Gastrocnemius medialis (tissue), 4 donors: ENCODE results near the gene AQP6. TPM values are rescaled to one million over a fixed set of nuclear protein-coding genes. Genes with fewer than 3 reads are reported as not detected.
"Not testable (repeated sequence)": the region's sequence is repeated elsewhere in the genome, so short reads cannot be mapped to it uniquely, and the experiment has no call there.

Source experiments
- ATAC-seq, 2 donors: fragments of 150-250 bp; one replicate each; pipeline ENCODE4 v1.9.1; 2016
- DNase-seq, 2 donors: peaks; one replicate each; pipeline ENCODE4 v3.0.0-alpha.2; 2019
- H3K27ac ChIP-seq, 4 donors: fragments of 200-600 bp; sonication (generic); 1 replicate in 1 of 4; 2 replicates in 3 of 4; pipeline ENCODE4 v1.5.1; 2016 to 2018; ENCODE audit warnings: mild to moderate bottlenecking in 2 of 4, moderate library complexity in 1 of 4
- H3K27me3 ChIP-seq, 3 donors: fragments of 200-600 bp; sonication (generic) in 2 of 3; 1 replicate in 1 of 3; 2 replicates in 2 of 3; pipeline versions ENCODE4 v1.5.1 to v1.6.0; 2016 to 2019; ENCODE audit warnings: mild to moderate bottlenecking in 1 of 3, moderate library complexity in 1 of 3
- H3K36me3 ChIP-seq, 2 donors: fragments of 200-600 bp; sonication (generic) in 1 of 2; one replicate each; pipeline ENCODE4 v1.5.1; 2017 to 2018
- H3K4me1 ChIP-seq, 2 donors: fragments of 200-600 bp; sonication (generic) in 1 of 2; one replicate each; pipeline ENCODE4 v1.5.1; 2016 to 2017; ENCODE audit warnings: mild to moderate bottlenecking in 2 of 2
- H3K4me3 ChIP-seq, 4 donors: fragments of 200-600 bp; sonication (generic) in 3 of 4; 1 replicate in 1 of 4; 2 replicates in 3 of 4; pipeline ENCODE4 v1.5.1; 2016 to 2019; ENCODE audit warnings: mild to moderate bottlenecking in 2 of 4
- H3K9me3 ChIP-seq, 3 donors: fragments of 200-600 bp; sonication (generic) in 2 of 3; 1 replicate in 1 of 3; 2 replicates in 2 of 3; pipeline ENCODE4 v1.5.1; 2016 to 2019
- CTCF ChIP-seq, 5 experiments: fragments of 450-650 bp in 3 of 5; fragments of 200-600 bp in 2 of 5; sonication (generic) in 2 of 5; IDR thresholded peaks in 4 of 5; conservative IDR thresholded peaks in 1 of 5; 1 replicate in 4 of 5; 2 replicates in 1 of 5; pipeline ENCODE4 v1.5.1; 2016 to 2019; ENCODE audit warnings: antibody characterized with exemption in 5 of 5, mild to moderate bottlenecking in 3 of 5, moderate library complexity in 3 of 5
- POLR2A ChIP-seq, 2 donors: fragments of 450-650 bp; IDR thresholded peaks; one replicate each; pipeline ENCODE4 v1.6.1; 2017; ENCODE audit warnings: antibody characterized with exemption in 2 of 2, mild to moderate bottlenecking in 2 of 2, moderate library complexity in 2 of 2
- in situ Hi-C, 4 donors: fragments of 200-750 bp; cut with MboI; loops; one replicate each; pipeline versions ENCODE4 v1.15.0 to v1.8.0; 2017; ENCODE audit warnings: low sequenced_read_pairs in 4 of 4
- intact Hi-C: fragments of 100-400 bp; cut with DNase I; formaldehyde crosslinking; loops from one replicate; pipeline ENCODE4 v1.15.1; 2023; ENCODE audit warnings: low total_unique reads
- total RNA-seq, 4 donors: library from RNA; depleted of rRNA; stranded (reverse); fragments of >200 nt; gene quantifications; one replicate each; pipeline versions ENCODE4 v1.1.0 to v1.2.3, GENCODE V29; 2016

Gene AQP6
- total RNA-seq, 4 donors from 2014 or later: not detected

GRCh38 chr12:49985981-49986380 lies 13.2 kb downstream of the AQP6 start:
- H3K4me3 ChIP-seq: no peak overlapping the region
- H3K9me3 ChIP-seq: no peaks in the 10 kb centered on the region
- no peak for TF ChIP-seq POLR2A (IDR thresholded peaks at IDR 0.05)
- DNase-seq (no peak), ATAC-seq (no peak)
- no peak overlapping the region for H3K27ac ChIP-seq
- no peaks in the 10 kb centered on the region for H3K27me3 ChIP-seq
- intact Hi-C loops (no loop called here), in situ Hi-C loops (no loop called here)
- H3K4me1 ChIP-seq: peaks cover 0 to 5% of the 10 kb centered on the region in 2 donors
- H3K36me3 ChIP-seq: no peaks in the 10 kb centered on the region

GRCh38 chr12:49986476-49986875 lies 13.7 kb downstream of the AQP6 start:
- H3K27ac ChIP-seq, in situ Hi-C loops, DNase-seq, H3K4me3 ChIP-seq, H3K27me3 ChIP-seq, H3K4me1 ChIP-seq, H3K36me3 ChIP-seq, intact Hi-C loops, H3K9me3 ChIP-seq, ATAC-seq: not testable (repeated sequence)

- in situ Hi-C loops: no loop called here
- TF ChIP-seq POLR2A (IDR thresholded peaks at IDR 0.05) (no peak), CTCF (IDR thresholded peaks at IDR 0.05 in 4 of 5, conservative IDR thresholded peaks at IDR 0.05 in 1 of 5) (no peak)
- H3K36me3 ChIP-seq: no peaks in the 10 kb centered on the region
- H3K27me3 ChIP-seq: no peaks in the 10 kb centered on the region
- intact Hi-C loops: no loop called here
- ATAC-seq: no peak
- no peak overlapping the region for H3K4me3 ChIP-seq
- no peak overlapping the region for H3K27ac ChIP-seq
- H3K4me1 ChIP-seq: peaks cover 0 to 5% of the 10 kb centered on the region in 2 donors
- no peaks in the 10 kb centered on the region for H3K9me3 ChIP-seq
- DNase-seq: no peak
These were observed 15.0 kb downstream of the AQP6 start for GRCh38 chr12:49987625-49988303.

GRCh38 chr12:49989400-49989799 lies 16.7 kb downstream of the AQP6 start:
- ATAC-seq, H3K4me1 ChIP-seq, DNase-seq, H3K27ac ChIP-seq, in situ Hi-C loops, H3K4me3 ChIP-seq, H3K36me3 ChIP-seq, intact Hi-C loops, H3K27me3 ChIP-seq, H3K9me3 ChIP-seq: not testable (repeated sequence)

- ATAC-seq (no peak), DNase-seq (no peak)
- in situ Hi-C loops: no loop called here
- no peaks in the 10 kb centered on the region for H3K4me1 ChIP-seq
- H3K4me3 ChIP-seq: no peak overlapping the region
- no peak overlapping the region for H3K27ac ChIP-seq
- no peaks in the 10 kb centered on the region for H3K36me3 ChIP-seq
- intact Hi-C loops: no loop called here
- no peak for TF ChIP-seq POLR2A (IDR thresholded peaks at IDR 0.05)
- TF ChIP-seq CTCF (IDR thresholded peaks at IDR 0.05 in 4 of 5, conservative IDR thresholded peaks at IDR 0.05 in 1 of 5): no peak
- H3K9me3 ChIP-seq: no peaks in the 10 kb centered on the region
- H3K27me3 ChIP-seq: no peaks in the 10 kb centered on the region
These were observed 17.5 kb downstream of the AQP6 start for GRCh38 chr12:49990273-49990672.

GRCh38 chr12:49998453-49998852 lies 25.7 kb downstream of the AQP6 start:
- in situ Hi-C loops: no loop called here
- TF ChIP-seq CTCF (IDR thresholded peaks at IDR 0.05 in 4 of 5, conservative IDR thresholded peaks at IDR 0.05 in 1 of 5) (no peak), POLR2A (IDR thresholded peaks at IDR 0.05) (no peak)
- Histone ChIP-seq H3K4me3 (no peak overlapping the region), H3K36me3 (peaks cover 0 to 7% of the 10 kb centered on the region in 2 donors), H3K9me3 (no peaks in the 10 kb centered on the region), H3K27me3 (no peaks in the 10 kb centered on the region), H3K27ac (no peak overlapping the region), H3K4me1 (no peaks in the 10 kb centered on the region)
- DNase-seq (no peak), ATAC-seq (no peak)
- intact Hi-C loops: no loop called here
